Measurements from ENCODE around the gene ITGA8. TPM values are rescaled to one million over a fixed set of nuclear protein-coding genes. Genes with fewer than 3 reads are reported as not detected.

ITGA8 gene
- total RNA-seq, 2 donors from 2014 or later: not detected

- Mint-ChIP-seq H3K4me3 (no peak overlapping the region), H3K27me3 (peaks cover 59% of the 10 kb centered on the region), H3K27ac (no peak overlapping the region), H3K36me3 (ENCODE audit: low read depth) (no peaks in the 10 kb centered on the region), H3K4me1 (no peaks in the 10 kb centered on the region)
- H3K9me3 ChIP-seq (ENCODE audit: control insufficient read depth, low read length, poor library complexity, severe bottlenecking): no peaks in the 10 kb centered on the region
- no peak for DNase-seq
- ATAC-seq: no peak
Measured at GRCh38 chr10:15510963-15511362, 208.8 kb downstream of the ITGA8 start.

DNA sequence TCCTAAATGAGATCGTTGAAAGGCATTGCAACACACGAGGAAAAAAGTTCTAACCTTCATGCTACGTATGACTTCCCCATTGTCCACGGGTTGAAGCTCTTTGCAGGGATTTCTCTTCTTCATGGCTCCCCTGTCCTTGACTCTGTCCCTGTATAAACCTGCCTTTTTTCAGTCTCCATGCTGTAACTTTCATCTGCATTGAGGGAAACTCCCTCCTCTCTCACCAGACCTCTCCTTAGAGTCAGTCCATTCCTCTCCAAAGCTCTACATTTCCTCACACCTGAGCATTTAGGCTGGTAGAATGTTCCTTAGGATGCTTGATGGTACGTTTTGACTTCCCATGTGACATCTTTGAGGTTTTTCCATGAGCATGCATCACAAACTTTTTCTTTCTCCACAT is 214.4 kb downstream of the ITGA8 start:
- no peak overlapping the region for H3K4me3 Mint-ChIP-seq
- no peak overlapping the region for H3K27ac Mint-ChIP-seq
- DNase-seq (no peak), ATAC-seq (no peak)
- no peaks in the 10 kb centered on the region for H3K9me3 ChIP-seq (ENCODE audit: control insufficient read depth, low read length, poor library complexity, severe bottlenecking)
- peaks cover 77% of the 10 kb centered on the region for H3K27me3 Mint-ChIP-seq
- no peaks in the 10 kb centered on the region for H3K36me3 Mint-ChIP-seq (ENCODE audit: low read depth)
- H3K4me1 Mint-ChIP-seq: peaks cover 4% of the 10 kb centered on the region

DNA sequence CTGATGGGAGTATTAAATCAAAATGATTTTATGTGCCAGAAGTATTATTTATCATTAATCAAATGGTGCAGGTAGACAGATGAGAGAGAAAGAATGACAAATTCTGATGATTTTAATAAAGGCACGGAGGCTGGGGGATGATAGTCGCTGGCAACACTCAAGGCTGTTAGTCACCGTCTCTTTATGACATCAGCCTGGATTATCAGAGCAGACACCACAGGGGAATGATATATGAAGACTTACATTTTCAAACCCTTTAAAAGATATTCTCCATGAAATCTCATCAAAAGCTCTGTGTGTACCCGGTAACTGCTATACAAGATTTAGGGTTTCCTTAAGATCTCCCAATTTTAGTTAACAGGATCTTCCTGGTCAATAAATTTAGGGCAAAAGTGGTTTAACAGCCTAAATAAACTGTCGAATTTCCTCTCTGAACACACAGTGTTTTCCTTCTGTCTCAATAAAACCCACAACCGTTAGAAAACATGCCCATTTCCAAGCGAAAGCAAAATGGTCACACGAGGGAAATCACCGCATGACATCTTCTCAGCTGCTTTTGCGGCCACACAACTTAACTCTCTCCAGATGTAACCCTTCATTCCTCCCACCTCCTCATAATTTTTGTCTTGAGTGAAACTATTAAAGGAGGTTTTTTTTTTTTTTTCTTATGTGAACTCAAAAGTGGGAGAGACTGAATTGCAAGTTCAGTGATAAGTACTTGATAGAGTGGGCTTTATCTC is 215.5 kb downstream of the ITGA8 start:
- Mint-ChIP-seq H3K36me3 (ENCODE audit: low read depth) (no peaks in the 10 kb centered on the region), H3K27me3 (peaks cover 79% of the 10 kb centered on the region), H3K4me3 (no peak overlapping the region), H3K27ac (no peak overlapping the region), H3K4me1 (peaks cover 4% of the 10 kb centered on the region)
- DNase-seq (no peak), ATAC-seq (no peak)
- H3K9me3 ChIP-seq (ENCODE audit: control insufficient read depth, low read length, poor library complexity, severe bottlenecking): no peaks in the 10 kb centered on the region

DNA sequence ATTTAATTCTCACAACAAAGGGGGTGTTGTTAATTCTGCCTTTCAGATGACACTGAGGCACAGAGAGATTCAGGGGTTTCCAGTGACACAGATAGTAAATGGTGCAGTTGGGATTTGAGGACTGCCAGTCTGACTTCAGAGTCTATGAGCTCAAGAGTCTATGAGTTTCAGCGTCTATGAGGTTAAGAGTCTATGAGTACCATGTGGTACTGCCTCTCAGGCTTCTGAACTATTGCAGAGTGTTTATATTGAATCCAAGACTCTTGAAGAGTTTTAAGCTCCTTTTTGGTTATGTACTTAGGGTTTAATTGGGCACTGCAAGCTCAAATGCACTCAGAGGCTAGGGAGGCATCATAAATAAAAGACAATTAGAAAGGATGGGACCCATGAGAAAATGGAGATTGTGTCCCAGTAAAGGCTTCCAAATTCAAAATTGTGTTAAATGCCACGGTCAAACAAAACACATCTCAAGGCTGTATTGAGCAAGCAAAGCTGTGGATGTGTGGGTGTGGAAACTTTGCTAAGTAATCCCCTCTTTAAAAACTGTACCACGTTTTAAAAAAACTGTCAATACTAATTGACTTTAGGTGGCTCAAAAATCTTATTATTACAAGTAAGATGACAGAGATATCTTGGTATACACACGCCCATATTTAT is 224.7 kb downstream of the ITGA8 start:
- no peak for DNase-seq
- no peak for ATAC-seq
- Mint-ChIP-seq H3K4me1 (no peaks in the 10 kb centered on the region), H3K4me3 (no peak overlapping the region), H3K27ac (no peak overlapping the region), H3K36me3 (ENCODE audit: low read depth) (no peaks in the 10 kb centered on the region), H3K27me3 (peaks cover 40% of the 10 kb centered on the region)
- H3K9me3 ChIP-seq (ENCODE audit: control insufficient read depth, low read length, poor library complexity, severe bottlenecking): no peaks in the 10 kb centered on the region

GRCh38 chr10:15491856-15492642 is 227.7 kb downstream of the ITGA8 start:
- Mint-ChIP-seq H3K27ac (no peak overlapping the region), H3K27me3 (peaks cover 45% of the 10 kb centered on the region), H3K4me1 (no peaks in the 10 kb centered on the region), H3K4me3 (no peak overlapping the region), H3K36me3 (ENCODE audit: low read depth) (no peaks in the 10 kb centered on the region)
- DNase-seq (no peak), ATAC-seq (no peak)
- H3K9me3 ChIP-seq (ENCODE audit: control insufficient read depth, low read length, poor library complexity, severe bottlenecking): no peaks in the 10 kb centered on the region

- ATAC-seq (no peak), DNase-seq (no peak)
- Mint-ChIP-seq H3K4me1 (no peaks in the 10 kb centered on the region), H3K27ac (no peak overlapping the region), H3K36me3 (ENCODE audit: low read depth) (no peaks in the 10 kb centered on the region), H3K27me3 (peaks cover 39% of the 10 kb centered on the region), H3K4me3 (no peak overlapping the region)
- H3K9me3 ChIP-seq (ENCODE audit: control insufficient read depth, low read length, poor library complexity, severe bottlenecking): no peaks in the 10 kb centered on the region
Measured at GRCh38 chr10:15489431-15489830, 230.3 kb downstream of the ITGA8 start.

DNA sequence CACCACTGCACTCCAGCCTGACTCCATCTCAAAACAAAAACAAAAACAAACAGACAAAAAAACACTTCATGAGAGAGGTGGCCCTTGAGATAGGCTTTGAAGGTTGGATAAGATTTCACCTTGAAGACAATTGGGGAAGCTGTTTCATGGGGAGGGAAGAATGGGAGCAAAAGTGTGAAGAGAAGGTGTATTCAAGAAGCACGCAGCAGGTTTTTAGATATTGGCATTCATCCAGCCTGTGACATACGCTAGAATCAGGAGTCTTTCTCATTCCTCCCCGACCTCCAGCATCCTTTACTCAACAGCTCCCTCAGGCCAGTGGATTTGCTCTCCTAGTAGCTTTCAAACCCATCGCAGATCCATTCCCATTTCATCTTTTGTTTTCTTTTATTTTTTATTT is 232.3 kb downstream of the ITGA8 start:
- no peaks in the 10 kb centered on the region for H3K36me3 Mint-ChIP-seq (ENCODE audit: low read depth)
- no peak overlapping the region for H3K27ac Mint-ChIP-seq
- no peak overlapping the region for H3K4me3 Mint-ChIP-seq
- H3K9me3 ChIP-seq (ENCODE audit: control insufficient read depth, low read length, poor library complexity, severe bottlenecking): no peaks in the 10 kb centered on the region
- peaks cover 53% of the 10 kb centered on the region for H3K27me3 Mint-ChIP-seq
- no peak for ATAC-seq
- DNase-seq: no peak
- no peaks in the 10 kb centered on the region for H3K4me1 Mint-ChIP-seq

GRCh38 chr10:15486404-15486803 is 233.3 kb downstream of the ITGA8 start:
- Mint-ChIP-seq H3K36me3 (ENCODE audit: low read depth) (no peaks in the 10 kb centered on the region), H3K4me1 (no peaks in the 10 kb centered on the region), H3K4me3 (no peak overlapping the region), H3K27me3 (peaks cover 52% of the 10 kb centered on the region), H3K27ac (no peak overlapping the region)
- no peak for ATAC-seq
- H3K9me3 ChIP-seq (ENCODE audit: control insufficient read depth, low read length, poor library complexity, severe bottlenecking): no peaks in the 10 kb centered on the region
- no peak for DNase-seq

GRCh38 chr10:15485684-15486316 is 233.9 kb downstream of the ITGA8 start:
- no peaks in the 10 kb centered on the region for H3K9me3 ChIP-seq (ENCODE audit: control insufficient read depth, low read length, poor library complexity, severe bottlenecking)
- no peak overlapping the region for H3K4me3 Mint-ChIP-seq
- ATAC-seq (no peak), DNase-seq (no peak)
- H3K36me3 Mint-ChIP-seq (ENCODE audit: low read depth): no peaks in the 10 kb centered on the region
- H3K27ac Mint-ChIP-seq: no peak overlapping the region
- peaks cover 46% of the 10 kb centered on the region for H3K27me3 Mint-ChIP-seq
- no peaks in the 10 kb centered on the region for H3K4me1 Mint-ChIP-seq

- Mint-ChIP-seq H3K36me3 (ENCODE audit: low read depth) (no peaks in the 10 kb centered on the region), H3K27me3 (peaks cover 44% of the 10 kb centered on the region), H3K4me3 (no peak overlapping the region), H3K4me1 (no peaks in the 10 kb centered on the region), H3K27ac (no peak overlapping the region)
- no peaks in the 10 kb centered on the region for H3K9me3 ChIP-seq (ENCODE audit: control insufficient read depth, low read length, poor library complexity, severe bottlenecking)
- ATAC-seq (no peak), DNase-seq (no peak)
Measured at GRCh38 chr10:15485027-15485426, 234.7 kb downstream of the ITGA8 start.

GRCh38 chr10:15484128-15484527 is 235.6 kb downstream of the ITGA8 start:
- no peak overlapping the region for H3K4me3 Mint-ChIP-seq
- H3K36me3 Mint-ChIP-seq (ENCODE audit: low read depth): no peaks in the 10 kb centered on the region
- no peak overlapping the region for H3K27ac Mint-ChIP-seq
- DNase-seq (no peak), ATAC-seq (no peak)
- H3K27me3 Mint-ChIP-seq: peaks cover 44% of the 10 kb centered on the region
- no peaks in the 10 kb centered on the region for H3K4me1 Mint-ChIP-seq
- H3K9me3 ChIP-seq (ENCODE audit: control insufficient read depth, low read length, poor library complexity, severe bottlenecking): no peaks in the 10 kb centered on the region

GRCh38 chr10:15483215-15484075 is 236.3 kb downstream of the ITGA8 start:
- no peak overlapping the region for H3K4me3 Mint-ChIP-seq
- H3K9me3 ChIP-seq (ENCODE audit: control insufficient read depth, low read length, poor library complexity, severe bottlenecking): no peaks in the 10 kb centered on the region
- H3K27me3 Mint-ChIP-seq: peaks cover 49% of the 10 kb centered on the region
- DNase-seq: no peak
- no peak overlapping the region for H3K27ac Mint-ChIP-seq
- no peaks in the 10 kb centered on the region for H3K36me3 Mint-ChIP-seq (ENCODE audit: low read depth)
- ATAC-seq: no peak
- H3K4me1 Mint-ChIP-seq: no peaks in the 10 kb centered on the region
